Liver (tissue), 3 donors: ENCODE data around the gene LRRTM3.

ENCODE experiments used
- YY1 ChIP-seq: IDR thresholded peaks from 2 replicates; pipeline ENCODE4 v1.6.1; 2016; ENCODE audit warnings: antibody characterized with exemption, mild to moderate bottlenecking
- TF ChIP-seq, protein P1 (sequence below): IDR thresholded peaks from 2 replicates; pipeline ENCODE4 v1.6.1; 2016; ENCODE audit warnings: antibody characterized with exemption
- TF ChIP-seq, protein P2 (sequence below): fragments of 150-350 bp; IDR thresholded peaks from 2 replicates; pipeline ENCODE4 v1.5.1; 2017; ENCODE audit warnings: improper control_type of control experiment, low read depth, low read length; ENCODE audit not compliant: missing input control
- TF ChIP-seq, protein P3 (sequence below): IDR thresholded peaks from 2 replicates; pipeline ENCODE4 v1.6.1; 2016; ENCODE audit warnings: antibody characterized with exemption
- donor health status: healthy.
- donor health status: healthy.

DNA sequence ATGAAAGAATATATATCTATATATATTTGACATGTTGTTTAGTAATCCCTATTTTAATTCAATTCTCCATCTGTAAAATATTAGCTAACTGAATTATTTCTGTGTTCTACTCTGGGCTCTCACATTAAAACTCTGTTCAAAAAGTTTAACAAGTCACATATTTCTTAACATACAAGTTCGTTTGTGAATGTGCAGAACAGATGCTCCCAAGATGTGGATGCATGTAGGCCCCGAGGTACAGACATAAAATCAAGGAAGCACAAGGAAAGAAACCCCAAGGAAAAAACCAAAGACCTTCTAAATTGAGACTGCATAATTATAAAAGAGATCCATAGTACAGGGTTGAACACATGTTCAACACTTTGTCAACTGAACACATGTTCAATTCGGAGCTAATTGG lies 175.1 kb downstream of the LRRTM3 start:
- TF ChIP-seq, protein P1, sequence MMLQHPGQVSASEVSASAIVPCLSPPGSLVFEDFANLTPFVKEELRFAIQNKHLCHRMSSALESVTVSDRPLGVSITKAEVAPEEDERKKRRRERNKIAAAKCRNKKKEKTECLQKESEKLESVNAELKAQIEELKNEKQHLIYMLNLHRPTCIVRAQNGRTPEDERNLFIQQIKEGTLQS, result no peak
- TF ChIP-seq, protein P2, sequence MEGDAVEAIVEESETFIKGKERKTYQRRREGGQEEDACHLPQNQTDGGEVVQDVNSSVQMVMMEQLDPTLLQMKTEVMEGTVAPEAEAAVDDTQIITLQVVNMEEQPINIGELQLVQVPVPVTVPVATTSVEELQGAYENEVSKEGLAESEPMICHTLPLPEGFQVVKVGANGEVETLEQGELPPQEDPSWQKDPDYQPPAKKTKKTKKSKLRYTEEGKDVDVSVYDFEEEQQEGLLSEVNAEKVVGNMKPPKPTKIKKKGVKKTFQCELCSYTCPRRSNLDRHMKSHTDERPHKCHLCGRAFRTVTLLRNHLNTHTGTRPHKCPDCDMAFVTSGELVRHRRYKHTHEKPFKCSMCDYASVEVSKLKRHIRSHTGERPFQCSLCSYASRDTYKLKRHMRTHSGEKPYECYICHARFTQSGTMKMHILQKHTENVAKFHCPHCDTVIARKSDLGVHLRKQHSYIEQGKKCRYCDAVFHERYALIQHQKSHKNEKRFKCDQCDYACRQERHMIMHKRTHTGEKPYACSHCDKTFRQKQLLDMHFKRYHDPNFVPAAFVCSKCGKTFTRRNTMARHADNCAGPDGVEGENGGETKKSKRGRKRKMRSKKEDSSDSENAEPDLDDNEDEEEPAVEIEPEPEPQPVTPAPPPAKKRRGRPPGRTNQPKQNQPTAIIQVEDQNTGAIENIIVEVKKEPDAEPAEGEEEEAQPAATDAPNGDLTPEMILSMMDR, result no peak
- TF ChIP-seq, protein P3, sequence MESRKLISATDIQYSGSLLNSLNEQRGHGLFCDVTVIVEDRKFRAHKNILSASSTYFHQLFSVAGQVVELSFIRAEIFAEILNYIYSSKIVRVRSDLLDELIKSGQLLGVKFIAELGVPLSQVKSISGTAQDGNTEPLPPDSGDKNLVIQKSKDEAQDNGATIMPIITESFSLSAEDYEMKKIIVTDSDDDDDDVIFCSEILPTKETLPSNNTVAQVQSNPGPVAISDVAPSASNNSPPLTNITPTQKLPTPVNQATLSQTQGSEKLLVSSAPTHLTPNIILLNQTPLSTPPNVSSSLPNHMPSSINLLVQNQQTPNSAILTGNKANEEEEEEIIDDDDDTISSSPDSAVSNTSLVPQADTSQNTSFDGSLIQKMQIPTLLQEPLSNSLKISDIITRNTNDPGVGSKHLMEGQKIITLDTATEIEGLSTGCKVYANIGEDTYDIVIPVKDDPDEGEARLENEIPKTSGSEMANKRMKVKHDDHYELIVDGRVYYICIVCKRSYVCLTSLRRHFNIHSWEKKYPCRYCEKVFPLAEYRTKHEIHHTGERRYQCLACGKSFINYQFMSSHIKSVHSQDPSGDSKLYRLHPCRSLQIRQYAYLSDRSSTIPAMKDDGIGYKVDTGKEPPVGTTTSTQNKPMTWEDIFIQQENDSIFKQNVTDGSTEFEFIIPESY, result no peak
- TF ChIP-seq YY1, result no peak
